HCEC 1CT (cell line): ENCODE data around the gene AKNA.
"Not testable (repeated sequence)": the region's sequence is repeated elsewhere in the genome, so short reads cannot be mapped to it uniquely, and the experiment has no call there.

ENCODE experiments used
- DNase-seq: peaks from one replicate; pipeline ENCODE4 v3.0.0-alpha.2; 2017

Gene AKNA

GRCh38 chr9:114334490-114334889, 53.3 kb downstream of the AKNA start:
- DNase-seq = no peak

GRCh38 chr9:114333718-114334117, 54.1 kb downstream of the AKNA start:
- DNase-seq = not testable (repeated sequence)

- not testable (repeated sequence) for DNase-seq
Measured at GRCh38 chr9:114332474-114333040, 55.2 kb downstream of the AKNA start.

- DNase-seq = not testable (repeated sequence)
Measured at GRCh38 chr9:114331229-114332195, 56.3 kb downstream of the AKNA start.

GRCh38 chr9:114330636-114331035, 57.1 kb downstream of the AKNA start:
- DNase-seq = no peak

GRCh38 chr9:114329625-114330022, 58.2 kb downstream of the AKNA start, which contains the start of gene ORM2:
Gene ORM2 (plus strand): TSS chr9:114329869. CDS start chr9:114329905, 36 bp downstream.
- not testable (repeated sequence) for DNase-seq

- not testable (repeated sequence) for DNase-seq
Measured at GRCh38 chr9:114328937-114329624, 58.7 kb downstream of the AKNA start.

- not testable (repeated sequence) for DNase-seq
Measured at GRCh38 chr9:114328357-114328820, 59.4 kb downstream of the AKNA start.

GRCh38 chr9:114327749-114328148, 60.0 kb downstream of the AKNA start:
- DNase-seq = no peak

- DNase-seq = not testable (repeated sequence)
Measured at GRCh38 chr9:114325684-114326254, 62.0 kb downstream of the AKNA start.

- not testable (repeated sequence) for DNase-seq
Measured at GRCh38 chr9:114324965-114325364, 62.8 kb downstream of the AKNA start.

- DNase-seq = no peak
Measured at GRCh38 chr9:114324492-114324891, 63.3 kb downstream of the AKNA start.

- DNase-seq = not testable (repeated sequence)
Measured at GRCh38 chr9:114323849-114324248, 63.9 kb downstream of the AKNA start.

- not testable (repeated sequence) for DNase-seq
Measured at GRCh38 chr9:114322831-114323531, 64.8 kb downstream of the AKNA start, which contains the start of gene ORM1. Gene ORM1 (plus strand): TSS chr9:114323098. CDS start chr9:114323134, 36 bp downstream.

- peak; percentile 18 for DNase-seq
Measured at GRCh38 chr9:114322160-114322818, 65.5 kb downstream of the AKNA start.

- peak; percentile 80 for DNase-seq
Measured at GRCh38 chr9:114321759-114322158, 66.0 kb downstream of the AKNA start.

- peak; percentile 89 for DNase-seq
Measured at GRCh38 chr9:114320710-114321109, 67.1 kb downstream of the AKNA start.

GRCh38 chr9:114319147-114319546, 68.6 kb downstream of the AKNA start:
- no peak for DNase-seq

GRCh38 chr9:114318416-114318815, 69.4 kb downstream of the AKNA start:
- DNase-seq = no peak

GRCh38 chr9:114317665-114318357, 70.0 kb downstream of the AKNA start:
- peak; percentile 64 for DNase-seq
